ENCODE data around the gene CCDC149.

CCDC149 gene

DNA sequence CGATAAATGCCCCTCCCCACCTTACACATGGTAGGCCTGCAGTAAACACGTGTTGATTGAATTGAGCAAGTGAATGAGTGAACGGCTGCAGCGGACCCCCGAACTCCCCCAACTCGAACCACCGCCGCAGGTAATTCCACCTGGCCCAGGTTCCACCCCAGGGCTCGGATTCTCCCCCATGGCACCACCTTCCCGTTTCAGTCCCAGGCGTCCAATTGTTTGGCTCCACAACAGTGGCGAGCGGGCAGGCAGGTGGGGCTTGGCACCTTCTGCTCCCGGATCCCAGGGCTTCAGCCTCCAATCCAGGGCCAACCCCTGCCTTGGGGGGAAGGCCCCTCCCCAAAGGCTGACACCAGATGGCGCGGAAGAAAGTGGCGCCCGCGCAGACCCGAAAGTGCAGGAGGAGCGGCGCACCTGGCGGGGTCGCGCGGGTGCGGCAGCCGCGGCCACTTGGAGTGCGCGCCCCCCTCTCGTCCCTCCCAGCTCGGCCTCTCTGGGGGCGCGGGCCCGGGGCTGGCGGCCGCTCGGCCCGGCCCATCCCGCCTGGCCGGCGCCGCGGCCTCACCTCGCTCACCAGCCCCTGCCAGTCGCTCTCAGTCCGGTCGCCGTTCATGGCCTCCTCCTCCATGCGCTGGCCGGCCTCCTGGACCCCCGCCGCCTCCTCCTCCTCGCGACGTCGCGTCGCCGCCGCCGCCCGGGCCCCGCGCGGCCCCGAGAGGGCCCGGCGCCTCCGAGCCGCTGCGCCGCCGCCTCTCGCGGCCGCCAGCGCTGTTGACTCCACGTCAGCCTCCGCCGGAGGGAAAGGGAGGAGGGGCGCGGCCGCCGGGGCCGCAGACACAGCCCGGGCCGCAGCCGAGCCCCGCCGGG lies at the start of gene CCDC149:
Gene CCDC149 (minus strand): TSS at position 791 of the 867 bp plus-strand sequence. CDS start 178 bp downstream, at position 613.
- Mint-ChIP-seq H3K27ac (no peak within 1 kb of the TSS), H3K36me3 (ENCODE audit: low read depth) (peaks cover 2% of the 10 kb centered on the region), H3K27me3 (ENCODE audit: low read depth) (peaks cover 26% of the 10 kb centered on the region), H3K9me3 (peaks cover 8% of the 10 kb centered on the region), H3K4me3 (peak within 1 kb of the TSS; percentile 37), H3K4me1 (ENCODE audit: low read depth) (no peaks in the 10 kb centered on the region)

DNA sequence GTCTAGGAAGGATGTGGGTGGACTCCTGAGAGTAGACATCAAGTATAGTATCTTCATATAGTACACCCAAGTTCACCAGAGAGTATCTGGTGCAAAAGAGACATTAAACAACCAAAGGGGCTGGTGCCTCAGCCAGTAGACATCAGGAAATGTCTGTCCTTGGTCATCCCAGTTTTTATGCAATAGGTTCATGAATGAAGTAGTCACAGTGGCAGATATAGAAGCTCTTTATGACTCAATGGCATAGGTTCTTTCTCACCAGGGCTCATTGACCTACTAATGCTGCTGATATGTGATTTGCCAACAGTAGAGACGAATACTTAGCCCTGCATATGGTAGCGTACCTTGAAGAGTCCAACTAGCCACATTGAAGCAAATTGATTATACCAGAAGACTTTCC lies 45.0 kb upstream of the CCDC149 start:
- no peaks in the 10 kb centered on the region for H3K9me3 Mint-ChIP-seq
- H3K4me1 Mint-ChIP-seq (ENCODE audit: low read depth): no peaks in the 10 kb centered on the region
- H3K27me3 Mint-ChIP-seq (ENCODE audit: low read depth): no peaks in the 10 kb centered on the region
- no peaks in the 10 kb centered on the region for H3K36me3 Mint-ChIP-seq (ENCODE audit: low read depth)
- H3K27ac Mint-ChIP-seq: no peak overlapping the region
- no peak overlapping the region for H3K4me3 Mint-ChIP-seq

DNA sequence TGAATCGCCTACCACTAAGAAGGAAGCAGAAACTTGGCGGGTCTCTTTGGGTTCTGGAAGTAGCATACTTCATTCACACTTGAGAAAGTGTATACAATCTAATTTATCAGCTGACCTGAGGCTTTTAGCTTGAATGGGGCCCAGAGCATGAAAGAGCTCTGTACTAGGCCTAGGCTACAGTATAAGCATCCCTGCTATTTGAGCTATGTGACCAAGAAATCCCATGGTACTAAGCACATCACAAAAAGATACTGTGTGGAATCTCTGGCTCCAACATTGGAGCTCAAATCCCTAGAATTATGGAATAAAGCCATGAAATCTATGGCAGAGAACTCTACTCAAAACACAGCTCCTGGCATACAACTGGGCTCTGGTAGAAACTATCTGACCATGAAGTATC lies 43.9 kb upstream of the CCDC149 start:
- Mint-ChIP-seq H3K4me3 (no peak overlapping the region), H3K27ac (no peak overlapping the region), H3K4me1 (ENCODE audit: low read depth) (no peaks in the 10 kb centered on the region), H3K9me3 (no peaks in the 10 kb centered on the region), H3K27me3 (ENCODE audit: low read depth) (no peaks in the 10 kb centered on the region), H3K36me3 (ENCODE audit: low read depth) (no peaks in the 10 kb centered on the region)

DNA sequence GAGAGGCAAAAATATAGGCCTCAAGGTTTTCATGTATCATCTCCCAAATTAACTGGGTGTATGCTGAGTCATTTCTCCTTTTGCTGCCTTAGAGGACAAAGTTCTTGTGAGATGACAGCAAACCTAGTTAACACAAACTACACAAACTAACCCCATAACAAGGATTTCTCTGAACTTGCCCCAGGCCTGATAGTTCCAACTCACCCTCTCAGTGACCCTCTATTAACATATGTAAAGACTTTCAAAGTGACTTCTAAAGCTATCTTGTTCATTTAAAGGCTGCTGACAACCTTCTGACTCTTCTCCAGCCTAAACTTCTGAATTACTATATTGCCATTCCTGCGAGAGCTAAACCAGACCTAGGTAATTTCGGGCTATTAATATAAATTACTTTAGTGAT lies 43.2 kb upstream of the CCDC149 start:
- no peaks in the 10 kb centered on the region for H3K9me3 Mint-ChIP-seq
- H3K27me3 Mint-ChIP-seq (ENCODE audit: low read depth): no peaks in the 10 kb centered on the region
- no peak overlapping the region for H3K27ac Mint-ChIP-seq
- no peaks in the 10 kb centered on the region for H3K36me3 Mint-ChIP-seq (ENCODE audit: low read depth)
- H3K4me3 Mint-ChIP-seq: no peak overlapping the region
- no peaks in the 10 kb centered on the region for H3K4me1 Mint-ChIP-seq (ENCODE audit: low read depth)

DNA sequence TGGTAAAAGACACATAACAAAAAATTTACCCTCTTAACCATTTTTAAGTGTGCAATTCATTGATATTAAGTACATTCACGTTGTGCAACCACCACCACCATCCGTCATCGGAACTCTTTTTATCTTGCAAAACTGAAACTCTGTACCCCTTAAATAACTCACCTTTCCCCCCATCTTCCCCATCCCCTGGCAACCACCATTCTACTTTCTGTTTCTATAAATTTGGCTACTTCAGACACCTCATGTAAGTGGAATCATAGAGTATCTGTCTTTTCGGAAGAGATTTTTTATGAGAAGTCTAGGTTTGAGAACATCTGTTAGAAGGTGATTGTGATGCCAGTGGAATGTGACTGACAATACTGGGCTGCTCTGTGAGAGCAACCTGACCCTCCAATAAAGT lies 39.8 kb upstream of the CCDC149 start:
- H3K27me3 Mint-ChIP-seq (ENCODE audit: low read depth): no peaks in the 10 kb centered on the region
- H3K36me3 Mint-ChIP-seq (ENCODE audit: low read depth): no peaks in the 10 kb centered on the region
- no peak overlapping the region for H3K4me3 Mint-ChIP-seq
- H3K27ac Mint-ChIP-seq: no peak overlapping the region
- no peaks in the 10 kb centered on the region for H3K4me1 Mint-ChIP-seq (ENCODE audit: low read depth)
- H3K9me3 Mint-ChIP-seq: no peaks in the 10 kb centered on the region

DNA sequence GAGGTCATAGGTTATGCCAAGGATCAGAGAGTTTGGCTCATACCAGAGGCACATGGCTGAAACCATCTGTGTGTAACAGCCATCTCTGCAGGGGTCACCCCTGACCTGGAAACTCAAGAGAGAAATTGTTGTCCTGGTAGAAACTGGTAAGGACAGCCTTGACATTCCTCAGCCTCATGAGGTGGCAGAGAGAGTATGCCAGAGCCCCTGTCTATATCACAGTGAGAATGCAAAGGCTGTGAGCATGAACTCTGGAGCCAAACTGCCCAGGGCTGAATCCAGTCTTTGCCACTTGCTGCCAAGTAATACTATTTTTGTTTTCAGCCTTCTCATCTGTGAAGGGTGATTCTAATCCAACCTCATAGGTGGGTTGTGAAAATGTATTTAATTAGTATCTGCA lies 37.1 kb upstream of the CCDC149 start:
- H3K27ac Mint-ChIP-seq: no peak overlapping the region
- no peaks in the 10 kb centered on the region for H3K9me3 Mint-ChIP-seq
- H3K36me3 Mint-ChIP-seq (ENCODE audit: low read depth): no peaks in the 10 kb centered on the region
- H3K4me1 Mint-ChIP-seq (ENCODE audit: low read depth): no peaks in the 10 kb centered on the region
- no peaks in the 10 kb centered on the region for H3K27me3 Mint-ChIP-seq (ENCODE audit: low read depth)
- H3K4me3 Mint-ChIP-seq: no peak overlapping the region

DNA sequence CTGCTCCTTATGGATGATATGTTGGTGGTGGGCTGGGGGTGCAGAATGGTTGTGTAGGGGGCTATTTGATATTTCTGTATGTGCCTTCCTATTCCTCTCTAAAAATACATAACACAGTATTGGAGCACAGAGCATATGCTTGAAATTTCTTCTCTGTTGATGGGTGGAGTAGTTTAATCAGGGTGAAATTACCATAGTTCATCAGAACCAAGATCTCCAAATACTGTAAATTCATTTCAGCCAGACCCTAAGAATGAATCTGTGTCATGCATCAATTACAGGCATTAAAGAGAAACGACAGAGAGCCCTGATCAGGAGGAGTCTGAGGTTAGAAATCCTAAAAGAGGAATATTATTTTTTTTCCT lies 25.1 kb upstream of the CCDC149 start:
- no peak overlapping the region for H3K4me3 Mint-ChIP-seq
- H3K36me3 Mint-ChIP-seq (ENCODE audit: low read depth): no peaks in the 10 kb centered on the region
- no peaks in the 10 kb centered on the region for H3K27me3 Mint-ChIP-seq (ENCODE audit: low read depth)
- no peak overlapping the region for H3K27ac Mint-ChIP-seq
- H3K4me1 Mint-ChIP-seq (ENCODE audit: low read depth): no peaks in the 10 kb centered on the region
- peaks cover 25% of the 10 kb centered on the region for H3K9me3 Mint-ChIP-seq

DNA sequence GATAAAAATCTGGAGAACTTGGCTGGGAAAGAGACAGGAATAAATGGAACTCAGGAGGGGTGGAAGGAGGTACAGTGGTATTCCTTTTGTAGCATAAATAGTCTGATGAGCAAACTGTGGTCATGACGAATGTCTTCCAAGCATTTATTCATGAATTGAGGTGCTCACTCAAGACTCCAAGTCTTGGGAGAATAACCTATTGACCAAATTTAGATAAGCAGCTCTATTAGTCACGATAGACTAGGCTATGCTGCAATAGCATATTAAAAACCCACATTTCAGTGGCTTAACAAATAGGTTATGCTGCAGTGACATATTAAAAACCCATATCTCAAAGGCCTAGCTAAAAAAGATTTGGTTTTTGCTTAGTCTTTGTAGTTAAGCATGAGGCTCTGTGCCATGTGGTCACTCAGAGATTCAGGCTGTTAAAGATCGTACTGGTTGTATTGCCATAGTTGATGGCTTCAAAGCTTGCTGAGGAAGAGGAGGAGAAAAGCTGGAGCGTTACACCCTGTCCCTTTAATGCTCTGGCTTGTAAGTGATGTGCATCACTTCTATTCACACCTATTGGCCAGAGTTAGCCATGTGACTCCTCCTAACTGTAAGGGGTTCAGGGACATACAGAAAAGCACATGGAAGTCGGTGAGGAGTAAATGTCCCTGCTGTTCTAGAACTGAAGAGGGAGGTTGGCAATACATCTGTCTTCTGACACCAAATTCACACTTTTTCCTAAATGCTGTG lies 24.5 kb upstream of the CCDC149 start:
- no peak overlapping the region for H3K4me3 Mint-ChIP-seq
- H3K27ac Mint-ChIP-seq: no peak overlapping the region
- H3K9me3 Mint-ChIP-seq: peaks cover 25% of the 10 kb centered on the region
- H3K27me3 Mint-ChIP-seq (ENCODE audit: low read depth): no peaks in the 10 kb centered on the region
- H3K36me3 Mint-ChIP-seq (ENCODE audit: low read depth): no peaks in the 10 kb centered on the region
- no peaks in the 10 kb centered on the region for H3K4me1 Mint-ChIP-seq (ENCODE audit: low read depth)

DNA sequence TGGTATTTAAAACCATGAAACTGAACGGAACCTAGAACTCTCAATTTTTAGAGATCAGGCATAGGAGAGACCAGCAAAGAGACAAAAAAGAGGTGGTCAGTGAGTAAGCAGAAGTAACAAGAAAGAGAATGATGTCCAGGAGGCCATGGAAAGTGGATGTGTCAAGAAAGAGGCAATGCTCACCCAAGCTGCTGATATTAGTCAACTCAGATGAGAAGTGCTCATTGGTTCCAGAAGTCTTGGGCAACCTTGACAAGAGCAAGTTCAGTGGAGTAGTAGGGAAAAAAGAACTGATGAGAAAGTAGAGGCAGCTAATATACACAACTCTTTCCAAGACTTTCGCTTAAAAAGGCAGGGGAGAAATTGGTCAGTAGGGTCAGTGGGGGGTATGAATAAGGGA lies 23.0 kb upstream of the CCDC149 start:
- no peak overlapping the region for H3K27ac Mint-ChIP-seq
- H3K4me1 Mint-ChIP-seq (ENCODE audit: low read depth): no peaks in the 10 kb centered on the region
- H3K4me3 Mint-ChIP-seq: no peak overlapping the region
- H3K9me3 Mint-ChIP-seq: peaks cover 25% of the 10 kb centered on the region
- no peaks in the 10 kb centered on the region for H3K36me3 Mint-ChIP-seq (ENCODE audit: low read depth)
- H3K27me3 Mint-ChIP-seq (ENCODE audit: low read depth): no peaks in the 10 kb centered on the region

DNA sequence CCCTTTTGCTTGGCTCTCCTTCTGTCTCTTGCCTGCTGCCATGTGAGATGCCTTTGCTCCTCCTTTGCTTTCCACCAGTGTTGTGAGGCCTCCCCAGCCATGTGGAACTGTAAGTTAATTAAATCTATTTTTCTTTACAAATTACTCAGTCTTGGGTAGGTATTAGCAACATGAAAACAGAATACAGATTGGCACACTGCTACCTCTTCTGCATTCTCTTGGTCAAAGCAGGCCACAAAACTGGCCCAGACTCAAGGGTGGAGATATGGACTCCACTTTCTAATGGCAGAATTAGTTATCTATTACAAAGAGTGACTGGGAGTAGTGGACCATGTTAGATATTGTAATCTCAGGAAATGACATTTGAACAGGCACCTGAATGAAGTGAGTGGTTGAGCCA lies 21.5 kb upstream of the CCDC149 start:
- H3K4me3 Mint-ChIP-seq: no peak overlapping the region
- H3K36me3 Mint-ChIP-seq (ENCODE audit: low read depth): no peaks in the 10 kb centered on the region
- H3K27me3 Mint-ChIP-seq (ENCODE audit: low read depth): no peaks in the 10 kb centered on the region
- peaks cover 25% of the 10 kb centered on the region for H3K9me3 Mint-ChIP-seq
- H3K27ac Mint-ChIP-seq: no peak overlapping the region
- no peaks in the 10 kb centered on the region for H3K4me1 Mint-ChIP-seq (ENCODE audit: low read depth)

DNA sequence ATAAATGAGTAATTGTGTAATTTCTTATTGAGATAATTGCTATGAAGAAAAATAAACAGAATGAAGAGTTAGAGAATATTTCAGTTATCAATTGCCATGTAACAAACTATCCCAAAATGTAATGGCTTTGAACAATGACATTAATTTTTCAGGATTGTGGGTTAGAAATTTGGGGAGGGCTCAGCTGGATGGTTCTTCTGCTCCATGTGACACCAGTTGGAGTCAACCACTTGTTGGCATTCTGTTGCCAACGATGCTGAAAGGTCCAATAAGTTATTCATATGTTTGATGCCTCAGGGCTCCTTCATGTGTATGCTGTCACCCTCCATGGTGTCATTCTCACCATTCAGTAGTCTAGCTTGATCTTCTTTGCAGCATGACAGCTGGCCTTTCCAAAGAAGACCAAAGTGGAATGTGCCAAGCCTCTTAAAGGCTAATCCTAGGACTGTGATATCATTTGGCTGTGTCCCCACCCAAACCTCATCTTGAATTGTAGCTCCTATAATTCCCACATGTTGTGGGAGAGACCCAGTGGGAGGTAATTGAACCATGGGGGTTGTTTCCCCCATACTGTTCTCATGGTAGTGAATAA lies 20.9 kb upstream of the CCDC149 start:
- Mint-ChIP-seq H3K4me3 (no peak overlapping the region), H3K27me3 (ENCODE audit: low read depth) (no peaks in the 10 kb centered on the region), H3K4me1 (ENCODE audit: low read depth) (no peaks in the 10 kb centered on the region), H3K9me3 (peaks cover 25% of the 10 kb centered on the region), H3K36me3 (ENCODE audit: low read depth) (no peaks in the 10 kb centered on the region), H3K27ac (no peak overlapping the region)

DNA sequence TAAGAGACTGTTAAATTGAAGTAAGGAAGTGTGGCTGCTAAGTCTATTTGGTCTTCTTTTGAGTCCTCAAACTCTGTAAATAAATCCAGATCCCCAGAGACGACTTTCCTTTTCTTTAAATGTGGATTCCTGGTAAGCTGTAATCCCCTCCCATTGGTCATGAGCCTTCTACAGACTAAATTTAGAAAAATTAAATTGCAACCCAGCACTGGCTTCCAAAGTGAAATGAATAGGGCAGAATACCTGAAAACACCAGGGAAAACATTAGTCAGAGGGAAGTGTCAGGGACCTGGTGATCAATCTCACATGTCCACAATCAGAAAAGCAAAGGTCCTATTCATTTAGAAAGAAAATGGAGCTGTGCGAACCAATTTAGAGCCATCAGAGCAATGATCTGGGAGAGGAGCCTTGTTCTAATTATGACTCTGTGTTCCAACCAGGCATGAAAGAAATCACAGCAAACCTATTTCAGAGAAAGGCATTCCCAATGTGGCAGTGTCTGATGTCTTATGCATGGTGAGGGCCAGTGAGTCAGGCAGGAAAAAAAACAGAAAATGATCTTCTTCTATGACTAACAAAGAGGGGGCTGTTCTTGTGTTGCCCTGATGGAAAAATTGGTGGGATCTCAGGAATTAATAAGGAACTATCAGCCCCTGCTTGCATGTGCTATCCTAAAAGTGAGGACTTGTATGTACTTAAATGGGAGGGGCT lies 19.8 kb upstream of the CCDC149 start:
- peaks cover 20% of the 10 kb centered on the region for H3K9me3 Mint-ChIP-seq
- no peak overlapping the region for H3K4me3 Mint-ChIP-seq
- no peak overlapping the region for H3K27ac Mint-ChIP-seq
- H3K36me3 Mint-ChIP-seq (ENCODE audit: low read depth): no peaks in the 10 kb centered on the region
- H3K4me1 Mint-ChIP-seq (ENCODE audit: low read depth): no peaks in the 10 kb centered on the region
- H3K27me3 Mint-ChIP-seq (ENCODE audit: low read depth): no peaks in the 10 kb centered on the region

DNA sequence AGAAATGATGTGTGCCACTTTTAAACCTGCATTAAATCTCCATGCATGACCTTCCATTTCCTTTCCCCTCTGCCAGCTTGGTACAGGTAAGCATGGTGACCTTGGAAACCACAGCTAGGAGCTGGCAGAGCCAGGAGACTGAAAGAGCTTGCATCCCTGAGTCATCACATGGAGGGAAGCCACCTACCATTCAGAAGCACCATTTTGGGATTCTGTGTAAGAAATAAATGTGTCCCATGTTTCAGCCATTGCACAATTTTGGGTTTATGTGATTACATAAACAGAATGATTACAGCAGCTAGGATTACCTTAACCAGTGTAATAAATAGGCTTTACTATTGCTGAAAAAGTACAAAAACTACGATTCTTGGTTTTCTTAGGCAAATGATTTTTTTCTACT lies 17.3 kb upstream of the CCDC149 start:
- Mint-ChIP-seq H3K9me3 (peaks cover 10% of the 10 kb centered on the region), H3K27me3 (ENCODE audit: low read depth) (no peaks in the 10 kb centered on the region), H3K4me3 (no peak overlapping the region), H3K36me3 (ENCODE audit: low read depth) (no peaks in the 10 kb centered on the region), H3K27ac (no peak overlapping the region), H3K4me1 (ENCODE audit: low read depth) (no peaks in the 10 kb centered on the region)

DNA sequence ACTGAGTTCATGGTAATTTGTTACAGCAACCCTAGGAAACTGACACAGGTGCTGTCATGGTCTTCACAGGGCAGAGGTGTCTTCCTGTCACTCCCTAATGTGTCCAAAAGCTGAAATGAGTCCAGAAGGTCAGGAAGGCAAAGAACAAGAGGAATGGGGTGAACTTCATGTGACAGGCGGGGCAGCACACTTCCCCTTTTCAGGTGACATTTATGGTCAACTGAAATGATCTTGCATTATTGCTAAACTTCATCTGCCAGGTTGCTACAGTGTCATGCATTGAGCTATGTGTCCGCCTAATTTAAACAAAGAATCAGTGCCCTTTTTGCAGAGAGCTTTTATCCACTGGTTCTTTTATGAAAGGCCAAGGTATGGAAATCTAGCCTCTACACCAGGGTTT lies 15.9 kb upstream of the CCDC149 start:
- no peak overlapping the region for H3K4me3 Mint-ChIP-seq
- H3K36me3 Mint-ChIP-seq (ENCODE audit: low read depth): no peaks in the 10 kb centered on the region
- H3K4me1 Mint-ChIP-seq (ENCODE audit: low read depth): no peaks in the 10 kb centered on the region
- no peak overlapping the region for H3K27ac Mint-ChIP-seq
- no peaks in the 10 kb centered on the region for H3K9me3 Mint-ChIP-seq
- H3K27me3 Mint-ChIP-seq (ENCODE audit: low read depth): no peaks in the 10 kb centered on the region
